GM18519 (cell line): Measurements from ENCODE around the gene TXNDC5.

Experiments used
- ATAC-seq: cut with Tn5 transposase; IDR thresholded peaks from one replicate; pipeline ENCODE4 v1.9.1; 2021; ENCODE audit warnings: mild to moderate bottlenecking, moderate library complexity; ENCODE audit not compliant: unreplicated experiment, low FRiP score

TXNDC5 gene

DNA sequence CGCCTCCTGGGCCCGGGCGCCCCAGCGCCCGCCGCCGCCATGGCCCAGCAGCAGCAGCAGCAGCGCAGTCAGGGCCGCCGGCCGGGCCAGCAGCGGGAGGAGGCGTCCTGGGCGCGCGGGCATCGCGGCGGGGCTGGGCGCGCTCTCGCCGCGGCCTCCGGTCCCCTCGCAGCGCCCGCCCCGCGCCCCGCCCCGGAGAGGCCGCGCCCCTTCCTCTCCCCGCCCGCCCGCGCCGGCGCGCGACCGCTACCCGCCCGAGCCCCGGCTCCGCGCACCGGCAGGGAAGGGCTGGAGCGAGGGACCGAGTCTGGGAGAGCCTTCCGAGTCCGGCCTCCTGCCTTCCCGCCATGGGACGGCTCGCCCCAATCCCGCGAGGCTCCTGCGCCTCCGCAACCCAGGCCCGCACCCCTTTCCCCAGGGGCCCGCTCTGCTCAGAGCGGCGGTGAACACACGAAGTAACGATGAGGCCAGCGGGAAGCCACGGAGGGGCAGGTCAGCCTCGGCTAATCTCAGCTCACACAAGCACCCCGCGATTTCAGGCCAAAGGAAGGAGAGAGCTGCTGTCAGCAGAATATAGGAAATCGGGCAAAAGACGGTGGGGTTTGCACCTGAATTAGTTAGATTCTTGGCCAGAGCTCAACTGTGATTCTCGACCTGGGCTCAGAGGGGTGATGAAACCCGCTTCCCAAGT, at the start of gene TXNDC5:
Gene TXNDC5 (minus strand): TSS at position 135 of the 691 bp plus-strand sequence. CDS start 12 bp downstream, at position 123.
- ATAC-seq, result peak; percentile 46

DNA sequence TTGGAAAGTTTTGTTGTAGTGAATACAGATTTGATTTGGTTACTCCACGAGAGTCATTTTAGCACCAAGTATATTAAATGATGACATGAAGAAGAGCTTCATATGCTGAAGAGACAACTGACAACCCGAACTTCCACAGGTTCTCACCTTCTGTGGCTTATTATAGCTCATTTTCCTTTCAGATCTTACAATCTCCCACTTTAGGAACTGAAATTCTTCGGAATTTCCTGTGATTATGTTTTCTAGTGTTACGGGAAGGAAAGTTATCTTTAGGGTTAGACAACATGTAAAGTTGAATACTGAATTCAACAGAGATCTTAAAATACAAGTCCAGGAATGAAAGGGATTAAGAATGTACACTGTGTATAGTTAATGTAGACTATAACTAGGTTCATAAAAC, 49.6 kb upstream of the TXNDC5 start:
- no peak for ATAC-seq

DNA sequence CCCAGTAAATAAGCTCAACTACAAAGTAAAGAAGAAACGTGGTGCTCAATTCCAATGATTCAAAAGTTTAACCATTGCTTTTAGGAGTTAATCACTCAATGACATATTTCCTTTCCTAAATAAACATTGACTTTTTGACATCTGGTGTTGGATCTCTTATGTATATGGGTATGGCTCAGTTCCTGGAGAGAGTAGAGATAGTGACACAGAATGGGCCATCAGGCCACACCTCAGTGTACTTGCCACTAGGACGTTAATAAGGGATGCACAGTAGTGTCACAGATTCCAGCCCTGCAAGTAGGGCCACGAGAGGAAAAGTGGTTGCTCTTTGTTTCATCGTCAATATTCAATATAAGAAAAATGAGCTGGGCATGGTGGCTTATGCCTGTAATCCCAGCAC, 48.9 kb upstream of the TXNDC5 start:
- ATAC-seq, result no peak

DNA sequence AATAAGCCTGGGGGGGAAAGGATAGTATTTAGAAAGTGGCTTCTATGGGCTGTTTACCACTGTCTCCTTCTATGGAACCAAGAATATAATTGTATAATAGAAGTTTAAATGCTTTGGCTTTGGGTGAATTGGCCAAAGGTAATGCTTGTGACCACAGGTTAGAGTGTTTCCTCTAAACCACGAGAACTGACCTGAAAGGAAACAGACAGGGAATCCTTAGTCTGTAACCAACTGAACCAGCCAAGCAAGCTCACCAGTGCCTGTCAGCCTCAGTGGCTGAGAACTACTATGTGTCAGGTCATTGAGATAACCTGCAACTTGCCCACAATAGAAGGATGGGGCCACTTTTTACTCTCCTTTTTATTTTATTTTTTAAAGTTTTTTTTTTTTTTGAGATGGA, 47.9 kb upstream of the TXNDC5 start:
- ATAC-seq, result no peak

DNA sequence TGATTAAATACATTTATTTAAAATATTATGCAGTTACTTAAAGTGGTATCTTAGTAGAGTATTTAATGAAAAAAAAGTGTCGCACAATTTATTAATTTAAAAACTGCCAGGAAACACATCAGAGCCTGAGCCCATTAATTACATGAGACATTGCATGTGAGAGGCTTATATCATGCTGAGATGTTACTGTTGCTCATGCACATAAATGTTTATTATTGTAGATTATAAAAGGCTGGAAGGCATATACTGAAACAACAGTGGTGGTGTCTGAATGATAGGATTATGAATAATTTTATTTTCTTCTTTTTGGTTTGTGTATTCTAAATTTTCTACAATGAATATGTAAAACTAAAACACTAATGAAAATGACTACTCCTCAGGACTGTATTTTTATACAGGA, 45.7 kb upstream of the TXNDC5 start:
- no peak for ATAC-seq

DNA sequence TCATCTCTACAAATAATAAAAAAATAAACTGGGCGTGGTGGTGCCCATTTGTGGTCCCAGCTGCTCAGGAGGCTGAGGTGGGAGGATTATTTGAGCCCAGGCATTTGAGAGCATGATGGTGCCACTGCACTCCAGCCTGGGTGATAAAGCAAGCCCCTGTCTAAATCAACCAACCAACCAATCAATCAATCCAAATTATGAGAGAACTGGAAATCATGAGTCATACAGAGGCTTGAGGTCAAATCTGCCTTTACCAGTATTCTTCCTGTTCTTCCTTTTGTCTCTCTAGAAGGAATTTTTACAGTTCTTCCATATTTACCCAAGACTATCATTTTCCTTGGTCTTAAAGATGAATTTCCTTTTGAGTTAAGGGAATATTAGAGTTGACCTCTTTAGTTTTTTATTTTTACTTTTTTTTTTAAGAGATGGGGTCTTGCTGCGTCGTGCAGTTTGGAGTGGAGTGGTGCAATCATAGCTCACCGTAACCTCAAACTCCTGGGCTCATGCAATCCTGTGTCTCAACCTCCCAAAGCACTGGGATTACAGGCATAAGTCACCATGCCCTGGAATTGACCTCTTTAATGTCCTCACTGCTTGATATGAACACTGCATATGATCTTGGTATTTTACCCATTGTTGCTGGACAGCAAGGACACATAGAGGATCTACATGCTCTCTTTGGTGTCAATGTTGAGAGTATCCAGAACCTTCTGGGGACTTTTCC, 44.1 kb upstream of the TXNDC5 start:
- no peak for ATAC-seq

DNA sequence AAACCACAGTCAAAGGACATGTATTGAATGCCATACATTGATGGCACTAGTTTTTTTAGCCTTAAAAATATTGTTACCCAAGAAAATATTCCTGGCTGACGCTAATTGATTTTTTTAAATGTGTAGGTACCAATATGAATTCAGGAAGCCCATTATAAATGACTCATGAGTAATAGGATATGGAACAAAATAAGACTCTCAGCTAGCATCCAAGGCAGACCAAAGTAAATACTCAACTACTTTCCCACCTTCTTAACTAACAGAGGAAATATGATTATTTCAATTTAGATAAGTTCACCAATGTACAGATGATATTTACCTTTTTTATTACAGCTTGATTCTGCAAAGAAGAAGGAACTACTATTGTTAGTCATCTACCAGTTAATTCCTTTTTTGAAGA, 43.2 kb upstream of the TXNDC5 start:
- ATAC-seq, result no peak

DNA sequence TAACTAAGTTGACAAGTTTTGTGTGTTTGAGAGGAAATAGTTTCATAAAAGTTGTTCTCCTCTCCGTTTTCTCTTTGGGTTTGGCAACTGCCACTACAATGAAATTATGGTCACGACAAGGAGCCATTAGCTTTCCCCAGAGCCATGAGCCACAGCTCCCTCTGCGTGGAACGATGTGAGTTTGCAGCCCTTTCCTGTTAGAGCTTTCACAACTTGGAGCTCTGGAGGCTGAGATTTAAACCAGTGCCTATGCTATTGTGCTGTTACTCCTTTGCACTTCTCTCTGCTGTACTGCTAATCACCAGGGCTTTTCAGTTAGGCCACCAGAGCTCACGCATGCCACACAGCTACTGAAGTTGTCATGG, 29.3 kb upstream of the TXNDC5 start:
- peak; percentile 38 for ATAC-seq

DNA sequence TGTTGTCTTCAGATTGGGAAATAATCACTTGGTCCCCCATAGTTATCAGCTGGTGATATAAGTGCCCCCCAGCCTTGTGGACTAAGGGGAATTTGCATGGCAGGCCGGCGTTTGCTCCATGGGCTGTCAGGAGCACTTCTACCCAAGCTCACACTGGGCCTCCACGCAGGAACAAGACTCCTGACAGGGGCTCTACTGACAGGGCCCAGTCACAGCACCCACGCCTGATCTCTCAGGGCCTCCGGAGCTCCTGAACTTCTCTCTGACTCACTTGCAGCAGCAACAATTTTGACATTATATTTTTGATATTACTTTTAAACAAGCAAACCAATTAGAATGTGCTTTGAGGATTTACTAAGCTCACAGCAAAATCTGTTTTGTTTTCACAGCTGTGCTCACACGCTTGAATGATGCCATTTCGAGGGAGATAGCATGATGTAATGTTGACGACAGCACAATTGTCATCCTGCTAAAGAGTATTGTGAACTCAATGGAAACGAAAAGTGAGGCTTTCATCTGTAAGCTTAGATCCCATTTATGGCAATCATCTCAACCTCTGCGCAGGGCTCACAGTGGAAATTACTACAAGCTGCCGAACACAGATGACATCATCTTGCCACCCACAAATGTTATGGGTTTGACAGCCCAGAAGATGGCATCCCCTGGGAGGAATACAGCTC, 28.7 kb upstream of the TXNDC5 start:
- peak; percentile 63 for ATAC-seq

DNA sequence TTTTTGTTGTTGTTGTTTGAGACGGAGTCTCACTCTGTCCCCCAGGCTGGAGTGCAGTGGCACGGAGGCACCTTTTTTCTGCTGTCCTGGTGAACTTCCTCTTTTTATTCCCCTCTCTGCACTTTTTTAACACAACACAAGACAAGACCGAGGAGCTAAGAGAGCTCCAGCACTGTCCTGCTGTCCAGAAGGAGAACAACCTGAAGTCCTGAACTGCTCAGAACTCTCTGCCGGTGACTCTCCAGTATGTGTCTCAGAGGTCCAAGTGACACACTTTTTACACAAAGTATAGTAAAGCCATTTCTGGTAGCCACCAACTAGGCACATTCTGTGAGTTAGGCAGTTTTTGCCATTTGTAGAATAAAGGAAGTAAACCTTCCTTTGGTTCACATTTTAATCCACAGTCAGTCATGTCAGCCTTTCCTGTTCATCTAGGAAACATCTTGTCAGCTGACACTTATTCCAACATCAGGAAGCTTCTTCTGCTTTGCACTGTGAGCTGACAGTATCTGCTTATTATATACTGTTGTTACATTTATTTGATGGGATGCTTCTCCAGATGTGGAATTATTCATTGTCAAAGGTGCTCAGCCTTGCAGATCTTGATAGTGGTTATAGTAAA, 28.1 kb upstream of the TXNDC5 start:
- no peak for ATAC-seq

DNA sequence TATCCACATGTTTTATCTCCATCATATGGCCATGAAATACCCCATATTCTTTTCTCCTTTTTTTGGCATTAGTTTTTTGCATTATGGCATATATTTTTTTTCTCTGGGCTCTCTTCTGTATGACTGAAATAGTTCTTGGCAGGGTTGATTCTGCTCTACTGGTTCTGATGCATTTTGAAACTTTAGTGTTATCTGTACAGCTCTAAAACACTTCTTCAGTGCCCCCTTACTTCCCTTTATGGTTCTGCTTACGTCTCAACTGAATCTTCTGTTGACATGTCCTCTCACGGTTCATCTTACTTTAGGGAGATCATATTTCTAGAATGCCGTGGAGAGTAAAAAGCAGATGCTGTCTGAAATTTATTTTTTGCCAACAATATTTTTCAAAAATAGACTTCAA, 23.2 kb upstream of the TXNDC5 start:
- ATAC-seq, result peak; percentile 96

DNA sequence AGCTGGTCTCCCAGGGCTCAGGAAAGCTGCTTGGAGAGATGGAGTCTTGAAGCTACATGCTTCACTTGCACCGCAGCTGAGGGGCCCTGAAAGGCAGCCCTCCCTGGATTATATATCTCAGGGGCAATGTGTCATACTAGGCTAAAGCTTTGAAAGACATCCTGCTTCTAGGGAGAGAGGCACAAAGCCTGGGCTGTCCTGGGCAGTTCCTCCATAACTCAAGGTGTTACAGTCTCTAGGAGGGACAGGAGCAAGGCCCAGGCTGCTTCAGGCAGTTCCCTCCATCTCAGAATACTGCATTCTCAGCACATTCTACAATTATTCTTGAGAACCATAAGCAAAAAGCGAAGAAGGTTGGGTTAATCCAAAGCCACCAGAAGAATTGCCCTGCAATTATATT, 22.0 kb upstream of the TXNDC5 start:
- no peak for ATAC-seq

DNA sequence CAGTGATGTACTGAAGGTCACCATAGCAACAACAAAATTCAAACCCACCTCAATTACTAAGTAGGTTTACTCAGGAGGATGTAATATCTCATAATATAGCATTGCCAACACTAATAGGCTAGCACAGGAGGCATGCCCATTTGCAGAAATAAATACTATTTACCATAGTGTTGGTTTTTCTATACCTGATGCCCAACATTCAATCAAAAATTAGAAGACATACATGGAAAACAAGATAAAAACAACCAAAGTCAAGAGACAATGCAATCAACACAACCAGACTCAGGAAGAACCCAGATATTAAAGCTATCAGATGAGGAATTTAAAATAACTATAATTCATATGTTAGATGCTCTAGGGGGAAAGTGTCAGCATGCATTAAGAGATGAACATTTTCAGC, 14.3 kb upstream of the TXNDC5 start:
- no peak for ATAC-seq

DNA sequence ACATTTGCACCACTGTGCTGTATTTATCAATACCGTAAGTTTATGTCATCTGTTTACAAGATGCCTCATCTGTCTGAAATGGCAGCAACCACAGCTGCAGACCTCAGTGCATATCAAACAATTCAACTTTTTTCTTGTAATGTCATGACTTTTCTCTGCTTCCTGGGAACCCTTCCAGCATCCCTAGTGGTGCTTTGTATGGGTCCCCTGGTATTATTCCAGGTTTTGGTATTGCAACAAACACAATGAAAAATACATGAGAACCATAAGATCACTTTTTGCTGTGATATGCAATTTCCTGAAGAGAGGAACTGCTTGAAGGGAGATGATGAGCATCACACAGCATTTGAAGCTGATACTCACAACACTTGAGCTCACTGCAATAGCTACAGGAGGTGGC, 12.0 kb upstream of the TXNDC5 start:
- ATAC-seq, result no peak

DNA sequence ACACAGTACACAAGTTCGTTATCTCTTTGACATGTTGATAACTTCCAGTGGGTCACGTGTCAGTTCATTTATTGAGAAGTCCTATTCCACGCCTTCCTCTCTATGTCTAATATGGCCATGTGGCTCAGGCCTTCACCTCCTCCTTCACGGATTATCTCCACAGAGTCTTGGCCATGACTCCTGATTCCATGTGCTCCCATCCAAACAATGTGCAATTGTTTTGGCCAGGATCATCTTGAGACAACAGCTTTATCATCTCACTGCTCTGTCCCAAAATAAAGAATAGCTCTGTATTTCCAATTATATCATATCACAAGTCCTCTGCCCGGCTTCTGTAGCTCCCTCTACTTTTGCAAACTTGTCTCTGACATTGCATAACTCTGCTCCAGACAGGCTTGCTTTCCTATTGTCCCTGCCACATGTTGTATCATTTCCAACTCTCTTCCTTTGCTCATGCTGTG, 11.1 kb upstream of the TXNDC5 start:
- no peak for ATAC-seq

DNA sequence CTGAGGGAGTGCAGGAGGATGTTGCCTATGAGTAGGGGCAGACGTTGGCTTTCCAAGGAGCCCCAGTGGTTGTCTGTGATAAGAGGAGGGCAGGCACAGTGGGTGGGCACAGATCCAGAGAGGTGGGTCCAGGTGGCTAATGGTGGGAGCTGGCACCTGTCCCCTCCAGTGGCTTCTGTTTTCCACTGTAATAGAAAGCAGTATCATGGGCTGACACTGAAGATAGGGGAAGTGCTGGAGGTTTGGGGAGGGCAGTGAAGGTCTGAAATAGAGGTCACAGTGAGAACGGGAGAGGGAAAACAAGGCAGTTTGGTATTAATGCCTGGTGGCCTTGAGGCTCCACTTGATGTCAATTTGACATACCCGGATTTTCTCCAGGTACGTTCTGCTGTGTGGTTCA, 10.5 kb upstream of the TXNDC5 start:
- no peak for ATAC-seq

DNA sequence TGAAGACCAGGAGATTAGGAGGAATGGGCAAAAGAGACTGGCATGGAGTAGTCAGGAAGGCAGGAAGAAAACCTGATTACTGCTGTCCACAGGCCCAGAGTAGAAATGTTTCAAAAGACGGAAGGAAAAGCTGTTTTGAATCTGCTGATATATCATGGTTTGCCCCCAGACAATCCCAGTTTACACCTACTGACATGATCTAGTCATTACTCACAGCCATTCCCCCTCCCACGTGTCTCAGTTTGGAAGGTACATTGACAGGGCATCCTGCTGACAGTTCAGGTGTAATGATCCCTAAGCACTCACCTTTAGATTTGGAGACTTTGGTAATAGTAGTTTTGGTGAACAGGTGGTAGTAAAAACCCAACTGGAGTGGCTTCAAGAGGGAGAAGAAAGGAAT, 9.8 kb upstream of the TXNDC5 start:
- no peak for ATAC-seq

DNA sequence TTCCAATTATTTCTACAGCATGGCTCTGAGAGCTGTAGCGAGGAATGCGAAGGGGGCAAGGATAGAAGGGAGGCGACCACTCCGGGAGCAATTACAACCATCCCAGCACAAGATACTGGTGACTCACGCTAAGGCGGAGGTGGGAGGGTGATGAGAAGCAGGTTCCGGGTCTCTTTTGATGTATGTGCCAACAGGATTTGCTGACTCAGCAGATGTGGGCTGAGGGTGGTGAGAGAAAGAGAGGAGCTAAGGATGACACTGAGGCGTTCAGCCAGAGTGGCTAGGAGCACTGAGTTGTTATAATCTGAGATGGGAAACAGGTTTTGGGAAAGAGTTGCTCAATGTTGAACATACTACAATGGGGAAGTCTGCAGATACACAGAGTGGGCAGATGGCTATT, 9.3 kb upstream of the TXNDC5 start:
- ATAC-seq, result no peak

DNA sequence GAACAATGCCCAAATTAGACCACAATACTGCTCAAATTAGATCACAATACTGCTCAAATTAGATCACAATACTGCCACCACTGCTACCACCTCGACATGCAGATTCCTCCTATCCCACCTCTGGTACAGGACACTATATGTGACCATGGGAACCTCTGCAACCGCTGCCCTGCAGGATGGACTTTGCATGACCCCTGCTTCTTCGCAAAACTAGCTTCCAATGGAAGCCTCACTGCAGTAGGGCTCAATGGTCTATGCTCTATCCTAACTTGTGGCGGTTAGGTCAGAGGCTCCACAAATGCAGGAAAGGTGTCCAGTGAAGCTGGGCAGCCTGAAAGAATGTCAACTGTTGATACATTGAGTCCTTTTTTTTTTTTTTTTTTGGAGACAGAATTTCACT, 7.8 kb upstream of the TXNDC5 start:
- ATAC-seq, result no peak

DNA sequence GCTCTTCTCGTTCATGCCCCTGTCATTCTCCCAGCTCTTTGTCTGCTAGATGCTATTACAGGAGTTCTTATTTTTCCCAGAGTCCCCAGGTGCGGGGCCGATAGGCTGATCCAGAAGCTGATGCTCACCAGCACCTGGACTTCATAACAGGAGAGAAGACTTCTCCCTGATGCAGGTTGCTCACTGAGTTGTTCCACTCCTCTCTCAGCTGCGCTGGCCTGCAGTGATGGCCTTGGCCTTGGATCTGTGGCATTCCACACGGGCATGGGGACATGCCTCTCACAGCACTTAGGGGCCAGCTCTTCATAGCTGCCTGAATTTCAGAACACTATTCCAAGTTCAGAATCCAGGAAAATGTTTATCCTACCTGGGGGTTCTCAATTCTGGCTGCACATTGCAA, 7.1 kb upstream of the TXNDC5 start:
- no peak for ATAC-seq

DNA sequence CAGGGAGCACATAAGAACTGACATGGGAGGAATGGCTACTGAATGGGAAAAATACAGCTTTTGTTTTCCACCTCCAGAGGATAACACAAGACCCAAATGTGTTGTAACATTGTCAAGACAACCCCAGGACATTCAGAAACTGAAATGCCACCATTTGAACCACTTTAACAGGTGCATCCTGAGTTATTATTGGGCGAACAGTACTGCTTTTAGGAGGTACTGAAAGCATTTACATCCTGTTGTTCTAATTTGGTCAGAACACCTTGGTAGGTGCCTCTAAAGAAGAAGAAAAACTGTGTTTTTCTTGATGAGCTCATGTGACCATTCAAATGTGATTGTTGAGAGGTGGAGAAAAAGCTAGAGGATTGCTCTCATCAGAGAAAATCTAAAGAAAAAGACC, 6.4 kb upstream of the TXNDC5 start:
- ATAC-seq, result peak; percentile 92
